Measurements from ENCODE around the gene KCNMA1. TPM values are rescaled to one million over a fixed set of nuclear protein-coding genes. Genes with fewer than 3 reads are reported as not detected.

KCNMA1 gene
- total and polyA plus RNA-seq, 9 of the 15 experiments (the other 6 are each of a cell fraction or from before 2014, with no cell fraction given): 0.01 to 0.95 (median 0.15) TPM; not detected in 4

DNA sequence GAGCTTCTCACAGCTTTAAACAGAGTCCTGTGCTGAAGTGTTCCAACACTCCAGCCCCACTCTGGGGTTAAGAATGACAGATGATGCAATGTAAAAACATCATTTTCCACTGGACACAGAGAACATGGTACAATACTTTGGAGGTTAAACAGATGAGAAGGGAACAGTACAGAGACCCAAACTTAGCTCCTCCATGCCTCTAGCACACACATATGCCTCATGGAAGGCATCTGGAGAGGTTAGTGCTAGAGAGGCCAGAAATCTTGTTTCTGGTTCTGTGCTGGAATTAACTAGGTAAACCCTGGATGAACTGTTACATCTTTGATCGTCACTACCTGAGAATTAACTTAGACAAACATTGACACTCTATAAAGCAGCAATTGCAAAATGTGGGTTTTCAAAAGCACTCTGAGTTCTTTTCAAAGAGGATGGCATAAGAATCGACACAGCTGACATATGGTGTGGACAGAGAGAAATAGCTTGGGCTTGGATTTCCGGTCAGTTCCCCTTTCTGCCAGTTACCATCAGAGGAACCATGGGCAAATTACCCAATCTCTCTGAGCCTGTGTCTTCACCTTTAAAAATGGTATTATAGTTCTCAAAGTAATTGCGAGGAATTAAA is 81.9 kb downstream of the KCNMA1 start:
- intact Hi-C loops (cut with micrococcal nuclease): no loop called here
- FAIRE-seq: no peak
- H4K20me1 ChIP-seq (replicated peaks; ENCODE audit: control insufficient read depth, insufficient read depth, low read length): no peaks in the 10 kb centered on the region
- H3K4me3 ChIP-seq: no peak overlapping the region
- H3K9me3 ChIP-seq (replicated peaks; ENCODE audit: control insufficient read depth, insufficient read depth, low read depth, low read length): no peaks in the 10 kb centered on the region
- H3K4me1 ChIP-seq (replicated peaks in 1 of 2; ENCODE audit: control insufficient read depth in 2 of 2, insufficient read depth in 2 of 2, low read length in 2 of 2): no peaks in the 10 kb centered on the region; a peak in 1 of 5 replicates
- H3K9me1 ChIP-seq (ENCODE audit: control insufficient read depth, insufficient read depth, low read length): no peaks in the 10 kb centered on the region
- H2AFZ ChIP-seq (ENCODE audit: low read depth, low read length): no peak overlapping the region
- in situ Hi-C loops (cut with MboI): no loop called here
- peak; percentile 74 for ATAC-seq
- CTCF ChIA-PET (ENCODE audit: low intra/inter-chr PET ratio): no interaction called here
- no peak overlapping the region for H3K27ac ChIP-seq (ENCODE audit: extremely low read depth, low read depth, low read length)
- BruUV-seq (replicated peaks): no TSS peak
- no peaks in the 10 kb centered on the region for H3K36me3 ChIP-seq (ENCODE audit: control insufficient read depth, insufficient read depth, low read length)
- H3K79me2 ChIP-seq (ENCODE audit: control insufficient read depth, insufficient read depth, low read length): no peaks in the 10 kb centered on the region
- H3K9ac ChIP-seq (ENCODE audit: insufficient read depth in 1 of 2, low read depth in 2 of 2, low read length in 2 of 2): no peak overlapping the region
- no peak for DNase-seq (ENCODE audit: extremely low read depth in 1 of 4, low spot score in 3 of 4)
- WGBS (ENCODE audit: insufficient coverage, low coverage, missing lambda C conversion rate): 9% methylated on average over 4 of the region's 4 CpGs
- no peak overlapping the region for H3K4me2 ChIP-seq (ENCODE audit: insufficient read depth, low read length)
- POLR2A ChIA-PET: interaction anchor here (1.0 kb wide), 1 partner anchor 9 kb away, joined by 3 read pairs; no protein-coding TSS in a partner anchor
- H3K27me3 ChIP-seq (ENCODE audit: control insufficient read depth in 2 of 2, insufficient read depth in 2 of 2, low read length in 2 of 2): peaks cover 0 to 5% of the 10 kb centered on the region in 2 experiments; a peak in 1 of 5 replicates
- TF ChIP-seq JUNB (CRISPR knock-in tag; conservative IDR thresholded peaks at IDR 0.05) (no peak), FOXP1 (CRISPR knock-in tag; IDR thresholded peaks at IDR 0.05) (no peak), CEBPG (CRISPR knock-in tag; IDR thresholded peaks at IDR 0.05) (peak; percentile 35; the same call in 1 of the 2 replicates), CEBPG (tag; conservative IDR thresholded peaks at IDR 0.05 in 1 of 2, IDR thresholded peaks at IDR 0.05 in 1 of 2) (peak; percentile 83 to 93), EWSR1 (IDR thresholded peaks at IDR 0.05; ENCODE audit: borderline replicate concordance, low read depth, partially characterized antibody) (no peak), GABPA (tag; conservative IDR thresholded peaks at IDR 0.05; ENCODE audit: low read depth) (no peak), CEBPB (tag; IDR thresholded peaks at IDR 0.05) (peak; percentile 49), ZNF224 (CRISPR knock-in tag; IDR thresholded peaks at IDR 0.05) (no peak), PPARD (CRISPR knock-in tag; IDR thresholded peaks at IDR 0.05) (no peak), RFX7 (CRISPR knock-in tag; IDR thresholded peaks at IDR 0.05) (no peak), ESRRB (CRISPR knock-in tag; IDR thresholded peaks at IDR 0.05; ENCODE audit: borderline replicate concordance) (no peak), YBX1 (IDR thresholded peaks at IDR 0.05) (no peak), RBM34 (IDR thresholded peaks at IDR 0.05; ENCODE audit: borderline replicate concordance, insufficient read depth, low read length) (no peak), BACH1 (tag; IDR thresholded peaks at IDR 0.05) (no peak), ARHGAP35 (IDR thresholded peaks at IDR 0.05; ENCODE audit: partially characterized antibody) (no peak), ZNF175 (CRISPR knock-in tag; IDR thresholded peaks at IDR 0.05; ENCODE audit: low read depth) (peak; percentile 84), NRF1 (conservative IDR thresholded peaks at IDR 0.05 in 1 of 2, IDR thresholded peaks at IDR 0.05 in 1 of 2) (no peak)
- TF ChIP-seq, protein P1, sequence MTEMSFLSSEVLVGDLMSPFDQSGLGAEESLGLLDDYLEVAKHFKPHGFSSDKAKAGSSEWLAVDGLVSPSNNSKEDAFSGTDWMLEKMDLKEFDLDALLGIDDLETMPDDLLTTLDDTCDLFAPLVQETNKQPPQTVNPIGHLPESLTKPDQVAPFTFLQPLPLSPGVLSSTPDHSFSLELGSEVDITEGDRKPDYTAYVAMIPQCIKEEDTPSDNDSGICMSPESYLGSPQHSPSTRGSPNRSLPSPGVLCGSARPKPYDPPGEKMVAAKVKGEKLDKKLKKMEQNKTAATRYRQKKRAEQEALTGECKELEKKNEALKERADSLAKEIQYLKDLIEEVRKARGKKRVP (CRISPR knock-in tag; IDR thresholded peaks at IDR 0.05): peak; percentile 70; the same call in 1 of the 2 replicates
- TF ChIP-seq, protein P2, sequence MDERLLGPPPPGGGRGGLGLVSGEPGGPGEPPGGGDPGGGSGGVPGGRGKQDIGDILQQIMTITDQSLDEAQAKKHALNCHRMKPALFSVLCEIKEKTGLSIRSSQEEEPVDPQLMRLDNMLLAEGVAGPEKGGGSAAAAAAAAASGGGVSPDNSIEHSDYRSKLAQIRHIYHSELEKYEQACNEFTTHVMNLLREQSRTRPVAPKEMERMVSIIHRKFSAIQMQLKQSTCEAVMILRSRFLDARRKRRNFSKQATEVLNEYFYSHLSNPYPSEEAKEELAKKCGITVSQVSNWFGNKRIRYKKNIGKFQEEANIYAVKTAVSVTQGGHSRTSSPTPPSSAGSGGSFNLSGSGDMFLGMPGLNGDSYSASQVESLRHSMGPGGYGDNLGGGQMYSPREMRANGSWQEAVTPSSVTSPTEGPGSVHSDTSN (CRISPR knock-in tag; IDR thresholded peaks at IDR 0.05; ENCODE audit: low read depth): no peak
- TF ChIP-seq, protein P2 (tag; conservative IDR thresholded peaks at IDR 0.05; ENCODE audit: low read depth): no peak
